HepG2 (cell line): ENCODE measurements around the gene CAPN8. TPM values are rescaled to one million over a fixed set of nuclear protein-coding genes. Genes with fewer than 3 reads are reported as not detected.
A peak's percentile ranks its signal among the peaks of the same experiment; 100 is the strongest.

Source experiments
- ARID5B ChIP-seq: IDR thresholded peaks from 2 replicates; pipeline ENCODE4 v1.4.0; 2020; ENCODE audit warnings: mild to moderate bottlenecking, missing genetic modification reagents
- BATF2 ChIP-seq: sonication (generic); formaldehyde crosslinking; IDR thresholded peaks from 2 replicates; pipeline ENCODE4 v1.8.0; 2022; ENCODE audit warnings: mild to moderate bottlenecking, missing genetic modification reagents, moderate library complexity
- CCAR2 ChIP-seq: fragments of 200-400 bp; formaldehyde crosslinking; optimal IDR thresholded peaks from 2 replicates; pipeline ENCODE3; 2018; ENCODE audit warnings: low read depth, mild to moderate bottlenecking, low read length, moderate library complexity
- EEA1 ChIP-seq: sonication (generic); formaldehyde crosslinking; IDR thresholded peaks from 2 replicates; pipeline ENCODE4 v1.5.1; 2020; ENCODE audit warnings: mild to moderate bottlenecking, missing genetic modification reagents, borderline replicate concordance
- ESRRA ChIP-seq: sonication (generic); formaldehyde crosslinking; IDR thresholded peaks from 2 replicates; pipeline ENCODE4 v1.5.1; 2020; ENCODE audit warnings: mild to moderate bottlenecking, low read depth, missing genetic modification reagents
- FUBP1 ChIP-seq: sonication (generic); formaldehyde crosslinking; IDR thresholded peaks from 2 replicates; pipeline ENCODE4 v1.5.1; 2020; ENCODE audit warnings: missing genetic modification reagents, mild to moderate bottlenecking, borderline replicate concordance
- HOXD1 ChIP-seq: sonication (generic); formaldehyde crosslinking; IDR thresholded peaks from 2 replicates; pipeline ENCODE4 v1.5.0; 2020; ENCODE audit warnings: missing genetic modification reagents
- KDM3A ChIP-seq: IDR thresholded peaks from 2 replicates; pipeline ENCODE4 v1.6.1; 2018; ENCODE audit warnings: low read depth, missing compliant biosample characterization
- KLF6 ChIP-seq: IDR thresholded peaks from 2 replicates; pipeline ENCODE4 v1.8.0; 2016; ENCODE audit warnings: missing biosample characterization, missing genetic modification reagents
- MED13 ChIP-seq: sonication (generic); formaldehyde crosslinking; IDR thresholded peaks from 2 replicates; pipeline ENCODE4 v1.5.0; 2020; ENCODE audit warnings: missing genetic modification reagents
- MLLT10 ChIP-seq: sonication (generic); formaldehyde crosslinking; IDR thresholded peaks from 2 replicates; pipeline ENCODE4 v1.4.0; 2020; ENCODE audit warnings: missing genetic modification reagents
- PITX1 ChIP-seq: sonication (generic); formaldehyde crosslinking; IDR thresholded peaks from 2 replicates; pipeline ENCODE4 v1.5.1; 2020; ENCODE audit warnings: mild to moderate bottlenecking, missing genetic modification reagents
- POLR2AphosphoS5 ChIP-seq: IDR thresholded peaks from 2 replicates; pipeline ENCODE4 v1.6.1; 2012; ENCODE audit warnings: low read depth, low read length
- TIGD3 ChIP-seq: sonication (generic); formaldehyde crosslinking; IDR thresholded peaks from 2 replicates; pipeline ENCODE4 v1.5.1; 2020; ENCODE audit warnings: mild to moderate bottlenecking, missing genetic modification reagents, borderline replicate concordance
- TP53 ChIP-seq: sonication (generic); formaldehyde crosslinking; conservative IDR thresholded peaks from 2 replicates; pipeline ENCODE4 v1.4.0; 2020; ENCODE audit warnings: missing genetic modification reagents
- ZHX1 ChIP-seq: sonication (generic); formaldehyde crosslinking; IDR thresholded peaks from 2 replicates; pipeline ENCODE4 v1.8.1; 2022; ENCODE audit warnings: low read depth, mild to moderate bottlenecking, missing genetic modification reagents
- ZNF160 ChIP-seq: sonication (generic); formaldehyde crosslinking; IDR thresholded peaks from 2 replicates; pipeline ENCODE4 v1.8.0; 2022; ENCODE audit warnings: mild to moderate bottlenecking, inconsistent platforms, missing genetic modification reagents
- ZNF317 ChIP-seq: sonication (generic); formaldehyde crosslinking; IDR thresholded peaks from 2 replicates; pipeline ENCODE4 v1.5.0; 2020; ENCODE audit warnings: mild to moderate bottlenecking, missing genetic modification reagents
- ZNF576 ChIP-seq: sonication (generic); formaldehyde crosslinking; IDR thresholded peaks from 2 replicates; pipeline ENCODE4 v1.4.0; 2020; ENCODE audit warnings: mild to moderate bottlenecking, missing genetic modification reagents
- ZNF781 ChIP-seq: sonication (generic); formaldehyde crosslinking; IDR thresholded peaks from 2 replicates; pipeline ENCODE4 v1.5.1; 2020; ENCODE audit warnings: borderline replicate concordance, mild to moderate bottlenecking, missing genetic modification reagents; ENCODE audit errors: not compliant biosample characterization
- polyA plus RNA-seq, 8 experiments: library from polyadenylated mRNA; depleted of rRNA in 3 of 8; stranded (reverse) in 7 of 8; unstranded in 1 of 8; fragments of >200 nt; fragmentation: Illumina TruSeq in 4 of 8; extraction: Trizol in 4 of 8; gene quantifications; 2 replicates each; pipeline versions ENCODE4 v1.2.1 to v1.2.3, GENCODE V29; 2011 to 2016; ENCODE audit warnings: low read depth in 4 of 8, missing spikeins in 1 of 8, mixed read lengths in 1 of 8; ENCODE audit not compliant: insufficient read depth in 1 of 8
- total RNA-seq, 5 experiments: library from RNA; depleted of rRNA; stranded (reverse); fragments of >200 nt; fragmentation: Illumina TruSeq; extraction: Trizol; gene quantifications; 2 replicates each; pipeline ENCODE4 v1.2.3, GENCODE V29; 2016; ENCODE audit warnings: low read depth in 1 of 5

The CAPN8 gene
- total and polyA plus RNA-seq, 2 of the 13 experiments (the other 11 are each of a cell fraction or from before 2014, with no cell fraction given), result 0.20 to 0.25 TPM

- TF ChIP-seq HOXD1 (CRISPR knock-in tag), result no peak
- no peak for TF ChIP-seq EEA1 (CRISPR knock-in tag)
- TF ChIP-seq KLF6 (CRISPR knock-in tag), result no peak
- TF ChIP-seq PITX1 (CRISPR knock-in tag), result peak; percentile 48; the same call in 1 of the 2 replicates
- TF ChIP-seq ZNF576 (CRISPR knock-in tag), result no peak
- no peak for TF ChIP-seq MED13 (CRISPR knock-in tag)
- peak; percentile 38; the same call in 1 of the 2 replicates for TF ChIP-seq ARID5B (CRISPR knock-in tag)
- TF ChIP-seq POLR2AphosphoS5, result no peak
- no peak for TF ChIP-seq CCAR2
- TF ChIP-seq MLLT10, result no peak
- TF ChIP-seq BATF2 (CRISPR knock-in tag), result no peak
- TF ChIP-seq KDM3A, result no peak
- no peak for TF ChIP-seq ZNF160 (CRISPR knock-in tag)
- no peak for TF ChIP-seq ZHX1 (CRISPR knock-in tag)
- no peak for TF ChIP-seq ESRRA (CRISPR knock-in tag)
- TF ChIP-seq TP53 (CRISPR knock-in tag), result no peak
- TF ChIP-seq FUBP1 (CRISPR knock-in tag), result no peak
- no peak for TF ChIP-seq ZNF781 (CRISPR knock-in tag)
- TF ChIP-seq ZNF317 (CRISPR knock-in tag), result no peak
- no peak for TF ChIP-seq TIGD3
Measured at GRCh38 chr1:223621312-223621734, 44.2 kb downstream of the CAPN8 start (continued).
